HG03045 (cell line): Measurements from ENCODE around the gene PPTC7.
"Not testable (repeated sequence)": the region's sequence is repeated elsewhere in the genome, so short reads cannot be mapped to it uniquely, and the experiment has no call there.

ENCODE experiments used
- ATAC-seq: cut with Tn5 transposase; IDR thresholded peaks from one replicate; pipeline ENCODE4 v1.9.1; 2021; ENCODE audit warnings: mild to moderate bottlenecking, moderate library complexity; ENCODE audit not compliant: unreplicated experiment

PPTC7 gene

GRCh38 chr12:110537605-110538409 lies 45.3 kb downstream of the PPTC7 start:
- no peak for ATAC-seq

- ATAC-seq: no peak
Observed at GRCh38 chr12:110536834-110537604, 46.1 kb downstream of the PPTC7 start.

- ATAC-seq: no peak
Observed at GRCh38 chr12:110534811-110535210, 48.3 kb downstream of the PPTC7 start.

GRCh38 chr12:110533607-110534006 lies 49.5 kb downstream of the PPTC7 start:
- ATAC-seq: no peak

- ATAC-seq: no peak
Observed at GRCh38 chr12:110532644-110533043, 50.5 kb downstream of the PPTC7 start.

GRCh38 chr12:110531741-110532333 lies 51.3 kb downstream of the PPTC7 start:
- ATAC-seq: peak; percentile 71

GRCh38 chr12:110530511-110530910 lies 52.6 kb downstream of the PPTC7 start:
- ATAC-seq: no peak

- no peak for ATAC-seq
Observed at GRCh38 chr12:110528277-110528839, 54.8 kb downstream of the PPTC7 start.

- ATAC-seq: not testable (repeated sequence)
Observed at GRCh38 chr12:110520876-110521712, 62.0 kb downstream of the PPTC7 start.

GRCh38 chr12:110518014-110518413 lies 65.1 kb downstream of the PPTC7 start:
- not testable (repeated sequence) for ATAC-seq

- no peak for ATAC-seq
Observed at GRCh38 chr12:110516995-110517394, 66.1 kb downstream of the PPTC7 start.

- ATAC-seq: no peak
Observed at GRCh38 chr12:110514363-110514762, 68.8 kb downstream of the PPTC7 start.

- ATAC-seq: no peak
Observed at GRCh38 chr12:110513842-110514241, 69.3 kb downstream of the PPTC7 start.

- no peak for ATAC-seq
Observed at GRCh38 chr12:110508071-110508586, 75.0 kb downstream of the PPTC7 start.

GRCh38 chr12:110505332-110505731 lies 77.8 kb downstream of the PPTC7 start:
- ATAC-seq: no peak

GRCh38 chr12:110503432-110503831 lies 79.7 kb downstream of the PPTC7 start:
- ATAC-seq: no peak

GRCh38 chr12:110501752-110502738 lies 81.1 kb downstream of the PPTC7 start, which contains the start of the genes RAD9B and VPS29:
TSS of gene RAD9B (plus strand) at chr12:110502331. CDS start at chr12:110502338, 7 bp downstream.
TSS of gene VPS29 (minus strand) at chr12:110502111. CDS start at chr12:110502051, 60 bp downstream.
- ATAC-seq: peak; percentile 88

GRCh38 chr12:110501399-110501751 lies 81.7 kb downstream of the PPTC7 start:
- ATAC-seq: peak; percentile 5
